Neural crest cell (in vitro differentiated cells): Measurements from ENCODE around the gene APOC1. TPM values are rescaled to one million over a fixed set of nuclear protein-coding genes. Genes with fewer than 3 reads are reported as not detected.
"Not testable (repeated sequence)": the region's sequence is repeated elsewhere in the genome, so short reads cannot be mapped to it uniquely, and the experiment has no call there.

Source experiments
- DNase-seq: peaks from one replicate; pipeline ENCODE4 v3.0.0; 2021; ENCODE audit warnings: low read depth, mixed read lengths, low spot score
- H3K27ac Mint-ChIP-seq: one replicate; pipeline ENCODE4 v1.8.0; 2021; ENCODE audit warnings: mild to moderate bottlenecking, mixed read lengths; ENCODE audit not compliant: unreplicated experiment
- H3K27me3 Mint-ChIP-seq: 2 replicates; pipeline ENCODE4 v1.8.0; 2021; ENCODE audit warnings: low read depth, mild to moderate bottlenecking, mixed read lengths
- H3K36me3 Mint-ChIP-seq: 2 replicates; pipeline ENCODE4 v1.8.0; 2021; ENCODE audit warnings: low read depth, mild to moderate bottlenecking, mixed read lengths
- H3K4me1 Mint-ChIP-seq: 2 replicates; pipeline ENCODE4 v1.8.0; 2021; ENCODE audit warnings: mixed read lengths
- H3K4me3 Mint-ChIP-seq: one replicate; pipeline ENCODE4 v1.8.0; 2021; ENCODE audit warnings: mild to moderate bottlenecking, mixed read lengths
- H3K9me3 Mint-ChIP-seq: 2 replicates; pipeline ENCODE4 v1.8.0; 2021; ENCODE audit warnings: mixed read lengths
- CTCF ChIP-seq: fragments of 200-600 bp; sonication (generic); conservative IDR thresholded peaks from 2 replicates; pipeline ENCODE4 v1.5.0; 2021; ENCODE audit warnings: antibody characterized with exemption, mild to moderate bottlenecking
- long read RNA-seq: library from polyadenylated mRNA; unstranded; transcript quantifications from one replicate; pipeline ENCODE4 v2.0.0, GENCODE V29; 2020
- total RNA-seq: library from RNA; stranded (reverse); gene quantifications from 2 replicates; pipeline ENCODE4 v1.2.1, GENCODE V29; 2021

APOC1 gene
- total RNA-seq, result 24.9 and 25.4 TPM in 2 replicates
- long read RNA-seq, partial matches to known transcripts, result 0 of 6 reads
- long read RNA-seq, other reads (novel, unspliced or antisense), result 1 of 6 reads

DNA sequence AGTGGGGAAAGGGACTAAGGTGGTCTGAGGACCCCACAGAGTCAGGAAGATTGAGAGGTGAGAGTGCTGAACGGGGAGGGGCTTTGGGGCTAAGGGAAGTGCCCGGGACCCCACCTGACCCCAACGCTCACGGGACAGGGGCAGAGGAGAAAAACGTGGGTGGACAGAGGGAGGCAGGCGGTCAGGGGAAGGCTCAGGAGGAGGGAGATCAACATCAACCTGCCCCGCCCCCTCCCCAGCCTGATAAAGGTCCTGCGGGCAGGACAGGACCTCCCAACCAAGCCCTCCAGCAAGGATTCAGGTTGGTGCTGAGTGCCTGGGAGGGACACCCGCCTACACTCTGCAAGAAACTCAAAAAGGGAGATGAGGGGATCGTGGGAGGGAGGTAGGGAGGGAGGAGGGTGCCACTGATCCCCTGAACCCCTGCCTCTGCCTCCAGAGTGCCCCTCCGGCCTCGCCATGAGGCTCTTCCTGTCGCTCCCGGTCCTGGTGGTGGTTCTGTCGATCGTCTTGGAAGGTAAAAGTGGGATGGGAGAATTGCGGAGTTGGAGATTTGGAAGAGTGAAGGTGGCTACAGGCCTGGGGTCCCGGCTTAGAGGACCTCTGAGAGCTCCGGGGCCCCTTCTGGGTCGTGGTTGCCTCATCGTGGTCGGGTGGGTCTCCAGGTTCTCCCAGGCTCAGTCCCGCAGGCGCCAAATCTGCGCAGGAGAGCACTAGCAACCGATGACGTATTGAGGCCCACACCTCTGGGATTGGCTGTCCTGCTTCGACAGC lies at the start of gene APOC1:
Gene APOC1 (plus strand): TSS at position 176 of the 774 bp plus-strand sequence. CDS start 284 bp downstream, at position 460.
- H3K4me1 Mint-ChIP-seq, result peaks cover 23% of the 10 kb centered on the region
- H3K4me3 Mint-ChIP-seq, result peak within 1 kb of the TSS; percentile 96
- peak within 1 kb of the TSS; percentile 98 for H3K27ac Mint-ChIP-seq

DNA sequence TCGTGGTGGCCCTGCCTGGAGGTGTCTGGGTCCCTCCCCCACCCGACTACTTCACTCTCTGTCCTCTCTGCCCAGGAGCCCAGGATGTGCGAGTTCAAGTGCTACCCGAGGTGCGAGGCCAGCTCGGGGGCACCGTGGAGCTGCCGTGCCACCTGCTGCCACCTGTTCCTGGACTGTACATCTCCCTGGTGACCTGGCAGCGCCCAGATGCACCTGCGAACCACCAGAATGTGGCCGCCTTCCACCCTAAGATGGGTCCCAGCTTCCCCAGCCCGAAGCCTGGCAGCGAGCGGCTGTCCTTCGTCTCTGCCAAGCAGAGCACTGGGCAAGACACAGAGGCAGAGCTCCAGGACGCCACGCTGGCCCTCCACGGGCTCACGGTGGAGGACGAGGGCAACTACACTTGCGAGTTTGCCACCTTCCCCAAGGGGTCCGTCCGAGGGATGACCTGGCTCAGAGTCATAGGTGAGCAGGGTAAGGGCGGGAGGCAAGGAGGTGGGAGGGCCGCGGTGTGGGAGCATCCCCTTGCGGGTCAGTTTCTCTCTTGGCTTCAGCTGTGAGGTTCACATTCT lies 49.1 kb upstream of the APOC1 start:
- no peak overlapping the region for H3K4me3 Mint-ChIP-seq
- DNase-seq, result no peak
- no peaks in the 10 kb centered on the region for H3K27me3 Mint-ChIP-seq
- no peaks in the 10 kb centered on the region for H3K4me1 Mint-ChIP-seq
- H3K36me3 Mint-ChIP-seq, result peaks cover 21% of the 10 kb centered on the region
- H3K27ac Mint-ChIP-seq, result no peak overlapping the region
- TF ChIP-seq CTCF, result no peak
- peaks cover 3% of the 10 kb centered on the region for H3K9me3 Mint-ChIP-seq

More for the DNA sequence above, at the start of gene APOC1:
- not testable (repeated sequence) for H3K27me3 Mint-ChIP-seq, H3K9me3 Mint-ChIP-seq, H3K36me3 Mint-ChIP-seq
- DNase-seq, result peak; percentile 82

GRCh38 chr19:44866664-44867063 lies 47.7 kb upstream of the APOC1 start:
- Mint-ChIP-seq H3K36me3 (peaks cover 11% of the 10 kb centered on the region), H3K4me3 (no peak overlapping the region), H3K27me3 (no peaks in the 10 kb centered on the region), H3K9me3 (peaks cover under 1% of the 10 kb centered on the region), H3K4me1 (no peaks in the 10 kb centered on the region), H3K27ac (no peak overlapping the region)
- TF ChIP-seq CTCF, result no peak
- no peak for DNase-seq

DNA sequence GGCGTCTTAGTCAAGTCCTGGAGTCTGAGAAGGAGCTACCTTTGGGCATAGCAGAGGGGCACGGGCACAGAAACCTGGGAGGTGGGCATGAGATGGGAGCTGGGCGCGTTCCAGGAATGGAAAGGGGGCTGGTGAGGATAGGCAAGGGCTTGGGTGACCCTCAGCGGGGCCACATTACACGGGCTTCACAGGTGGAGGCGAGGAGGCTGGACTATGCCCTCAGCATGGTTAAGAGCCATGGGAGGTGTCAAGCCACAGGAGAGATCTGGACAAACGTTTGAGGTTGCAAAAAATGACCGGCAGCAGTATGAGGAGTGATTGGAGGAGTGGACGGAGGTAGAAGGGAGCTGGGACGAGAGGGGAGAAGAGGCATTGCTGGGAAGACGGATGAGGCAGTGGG lies 46.8 kb upstream of the APOC1 start:
- TF ChIP-seq CTCF, result no peak
- no peak for DNase-seq
- H3K36me3 Mint-ChIP-seq, result peaks cover 13% of the 10 kb centered on the region
- H3K4me3 Mint-ChIP-seq, result no peak overlapping the region
- no peaks in the 10 kb centered on the region for H3K9me3 Mint-ChIP-seq
- peak overlapping the region; percentile 24 for H3K27ac Mint-ChIP-seq
- H3K4me1 Mint-ChIP-seq, result no peaks in the 10 kb centered on the region
- H3K27me3 Mint-ChIP-seq, result no peaks in the 10 kb centered on the region

- Mint-ChIP-seq H3K36me3 (peaks cover 17% of the 10 kb centered on the region), H3K4me3 (no peak overlapping the region), H3K4me1 (no peaks in the 10 kb centered on the region), H3K27ac (peak overlapping the region; percentile 91), H3K9me3 (no peaks in the 10 kb centered on the region), H3K27me3 (no peaks in the 10 kb centered on the region)
- TF ChIP-seq CTCF, result no peak
- DNase-seq, result no peak
Observed at GRCh38 chr19:44869733-44870470, 44.5 kb upstream of the APOC1 start.
